Stimulated activated naive CD8-positive, alpha-beta T cell treated with anti-CD3 and anti-CD28 coated beads, Interleukin-15, Interleukin-2, amounts not matched to agents 100 ng/mL and 50 ng/mL, for 24 hours (primary cell): Measurements from ENCODE around the gene DNAJB14.

ENCODE experiments used
- H3K27ac Mint-ChIP-seq: one replicate; pipeline ENCODE4 v1.8.0; 2021; ENCODE audit warnings: mild to moderate bottlenecking, mixed read lengths
- H3K27me3 Mint-ChIP-seq: one replicate; pipeline ENCODE4 v1.8.0; 2021; ENCODE audit warnings: mixed read lengths
- H3K36me3 Mint-ChIP-seq: one replicate; pipeline ENCODE4 v1.8.0; 2021; ENCODE audit warnings: low read depth, mixed read lengths
- H3K4me1 Mint-ChIP-seq: one replicate; pipeline ENCODE4 v1.8.0; 2021; ENCODE audit warnings: low read depth, mixed read lengths
- H3K4me3 Mint-ChIP-seq: one replicate; pipeline ENCODE4 v1.8.0; 2021; ENCODE audit warnings: mild to moderate bottlenecking, mixed read lengths
- H3K9me3 Mint-ChIP-seq: one replicate; pipeline ENCODE4 v1.8.0; 2021; ENCODE audit warnings: mixed read lengths

Gene DNAJB14

DNA sequence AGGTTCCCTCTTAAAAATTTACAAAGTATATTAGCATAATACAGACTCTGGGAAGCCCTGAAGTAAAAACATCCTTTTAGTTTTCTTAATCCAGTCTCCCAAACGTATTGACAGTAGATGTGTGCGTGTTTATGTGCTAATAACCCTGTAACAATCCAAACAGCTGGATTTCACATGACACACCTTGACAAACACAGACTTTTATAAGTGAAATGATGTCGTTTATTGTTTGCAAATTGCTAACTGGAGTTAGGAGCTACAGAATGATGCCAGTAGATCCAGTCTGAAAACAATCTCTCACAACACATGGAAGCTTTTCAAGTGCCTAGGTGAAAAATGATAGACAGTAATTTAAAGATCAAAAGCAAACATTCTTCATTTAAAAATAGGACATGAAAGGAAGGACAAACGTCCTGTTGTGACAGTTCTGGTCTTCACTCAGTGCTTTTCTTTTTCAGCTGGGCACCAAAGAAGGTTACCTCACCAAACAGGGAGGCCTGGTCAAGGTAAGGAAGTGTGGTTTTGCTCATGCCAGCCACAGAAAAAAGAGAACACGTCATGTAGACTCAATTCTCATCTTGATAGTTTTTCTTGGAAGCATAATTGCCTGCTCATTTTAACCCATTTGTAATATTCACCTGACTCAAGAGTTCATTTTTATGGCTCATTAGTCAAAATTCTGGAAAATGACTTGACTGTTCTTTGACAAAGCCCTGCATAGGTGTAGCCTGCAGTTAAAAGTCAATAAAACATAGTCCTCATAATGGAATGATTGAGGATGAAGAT is 85.1 kb downstream of the DNAJB14 start:
- peak overlapping the region; percentile 20 for H3K4me3 Mint-ChIP-seq
- no peaks in the 10 kb centered on the region for H3K27me3 Mint-ChIP-seq
- peaks cover 53% of the 10 kb centered on the region for H3K4me1 Mint-ChIP-seq
- peak overlapping the region; percentile 78 for H3K27ac Mint-ChIP-seq
- no peaks in the 10 kb centered on the region for H3K9me3 Mint-ChIP-seq
- H3K36me3 Mint-ChIP-seq, result peaks cover 57% of the 10 kb centered on the region

DNA sequence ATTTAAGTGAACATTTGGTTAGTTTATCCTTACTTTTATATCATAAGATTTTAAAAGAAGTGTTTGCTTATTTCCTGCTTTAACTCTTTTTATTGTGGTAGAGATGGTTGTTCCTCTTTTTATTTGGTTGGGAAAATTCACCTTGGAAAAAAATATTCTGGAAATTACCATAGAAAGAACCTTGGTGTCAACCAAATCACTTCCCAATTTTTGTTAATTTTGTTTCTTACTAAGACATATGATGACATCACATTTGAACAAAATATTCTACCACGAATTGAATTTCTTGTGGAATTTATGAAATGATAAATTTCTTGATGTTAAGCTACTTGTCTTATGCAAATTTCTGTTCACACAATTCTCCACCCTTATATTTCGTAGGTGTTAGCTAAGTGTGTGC is 85.9 kb downstream of the DNAJB14 start:
- no peak overlapping the region for H3K4me3 Mint-ChIP-seq
- H3K9me3 Mint-ChIP-seq, result no peaks in the 10 kb centered on the region
- H3K36me3 Mint-ChIP-seq, result peaks cover 58% of the 10 kb centered on the region
- peaks cover 61% of the 10 kb centered on the region for H3K4me1 Mint-ChIP-seq
- H3K27me3 Mint-ChIP-seq, result no peaks in the 10 kb centered on the region
- peak overlapping the region; percentile 26 for H3K27ac Mint-ChIP-seq

DNA sequence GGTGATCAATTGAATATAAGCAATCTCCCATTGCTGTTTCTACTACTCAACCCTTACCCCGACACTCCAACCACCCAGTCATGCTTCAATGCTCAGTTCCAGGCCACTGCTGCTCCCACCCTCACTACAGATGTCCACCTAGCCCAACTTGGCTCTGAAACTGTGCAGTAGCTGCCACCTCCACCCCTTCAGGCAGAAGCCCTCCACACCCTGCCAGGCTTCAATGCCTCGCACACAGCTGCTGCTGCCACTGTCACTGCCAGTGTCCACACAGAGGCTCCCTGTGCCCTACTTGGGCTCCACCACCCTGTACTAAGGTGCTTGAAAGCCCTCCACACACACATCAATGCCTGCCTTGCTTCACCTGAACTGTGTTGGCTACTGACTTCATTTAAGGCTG is 86.8 kb downstream of the DNAJB14 start:
- Mint-ChIP-seq H3K27ac (peak overlapping the region; percentile 2), H3K4me3 (no peak overlapping the region), H3K27me3 (no peaks in the 10 kb centered on the region), H3K36me3 (peaks cover 59% of the 10 kb centered on the region), H3K4me1 (peaks cover 70% of the 10 kb centered on the region), H3K9me3 (no peaks in the 10 kb centered on the region)

DNA sequence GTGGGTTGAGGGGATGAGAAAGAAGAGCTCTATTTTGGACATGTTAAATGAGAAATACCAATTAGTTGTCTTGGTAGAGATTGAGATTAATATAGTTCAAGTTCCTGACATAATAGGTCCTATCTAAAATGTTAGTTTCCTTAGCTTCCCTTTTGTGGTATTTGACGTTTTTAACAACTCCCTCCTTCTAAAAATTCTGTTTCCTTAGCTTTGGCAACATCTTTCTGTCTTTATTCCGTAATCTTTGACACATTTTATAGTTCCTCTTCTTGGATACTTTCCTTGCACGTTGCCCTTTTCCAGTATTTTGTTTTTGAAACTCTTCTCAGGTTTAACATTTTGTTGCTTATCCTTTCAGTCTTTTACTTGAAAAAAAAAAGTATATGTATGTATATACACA is 89.1 kb downstream of the DNAJB14 start:
- Mint-ChIP-seq H3K27ac (peak overlapping the region; percentile 96), H3K4me3 (peak overlapping the region; percentile 71), H3K9me3 (no peaks in the 10 kb centered on the region), H3K4me1 (peaks cover 90% of the 10 kb centered on the region), H3K36me3 (peaks cover 59% of the 10 kb centered on the region), H3K27me3 (no peaks in the 10 kb centered on the region)

DNA sequence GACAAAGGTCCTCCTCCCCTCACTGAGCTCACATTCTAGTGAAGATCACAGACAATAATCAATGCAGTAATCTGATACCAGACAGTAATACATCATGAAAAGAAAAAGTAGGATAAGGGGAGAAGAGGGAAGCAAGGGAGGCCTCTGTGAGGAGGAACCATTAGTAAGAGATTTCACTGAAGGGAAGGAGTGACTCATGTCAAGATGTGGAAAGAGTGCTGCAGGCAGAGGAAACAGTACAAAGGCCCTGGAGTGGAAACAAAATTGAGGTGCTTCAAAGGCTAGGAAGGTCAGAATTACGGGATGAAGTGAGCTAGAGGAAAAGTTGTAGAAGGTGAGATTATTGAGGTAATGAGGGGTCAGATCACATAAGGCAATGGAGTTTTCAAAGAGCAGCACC is 90.3 kb downstream of the DNAJB14 start:
- Mint-ChIP-seq H3K4me1 (peaks cover 89% of the 10 kb centered on the region), H3K27me3 (no peaks in the 10 kb centered on the region), H3K9me3 (no peaks in the 10 kb centered on the region), H3K4me3 (peak overlapping the region; percentile 71), H3K36me3 (peaks cover 51% of the 10 kb centered on the region), H3K27ac (peak overlapping the region; percentile 96)

DNA sequence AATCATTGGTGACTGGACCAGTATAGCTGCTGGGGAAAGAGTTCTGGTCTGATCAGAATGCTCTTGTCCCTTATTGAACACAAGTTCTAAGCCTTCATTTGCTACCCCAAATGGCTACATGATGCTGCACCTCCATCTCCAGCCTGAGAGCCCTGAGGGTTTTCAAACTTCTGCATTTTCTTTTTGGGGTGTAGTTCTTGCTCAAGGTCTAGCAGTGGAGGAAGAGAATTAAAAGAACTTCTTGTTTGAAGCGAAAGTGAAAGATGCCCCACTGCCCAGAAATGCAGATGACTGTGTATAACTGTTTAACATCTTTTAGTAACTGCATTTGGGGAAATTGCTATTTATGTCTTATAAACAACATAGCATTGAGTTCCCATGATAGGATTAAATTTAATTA is 90.7 kb downstream of the DNAJB14 start:
- Mint-ChIP-seq H3K9me3 (no peaks in the 10 kb centered on the region), H3K27ac (peak overlapping the region; percentile 70), H3K4me3 (peak overlapping the region; percentile 51), H3K27me3 (no peaks in the 10 kb centered on the region), H3K36me3 (peaks cover 51% of the 10 kb centered on the region), H3K4me1 (peaks cover 89% of the 10 kb centered on the region)

DNA sequence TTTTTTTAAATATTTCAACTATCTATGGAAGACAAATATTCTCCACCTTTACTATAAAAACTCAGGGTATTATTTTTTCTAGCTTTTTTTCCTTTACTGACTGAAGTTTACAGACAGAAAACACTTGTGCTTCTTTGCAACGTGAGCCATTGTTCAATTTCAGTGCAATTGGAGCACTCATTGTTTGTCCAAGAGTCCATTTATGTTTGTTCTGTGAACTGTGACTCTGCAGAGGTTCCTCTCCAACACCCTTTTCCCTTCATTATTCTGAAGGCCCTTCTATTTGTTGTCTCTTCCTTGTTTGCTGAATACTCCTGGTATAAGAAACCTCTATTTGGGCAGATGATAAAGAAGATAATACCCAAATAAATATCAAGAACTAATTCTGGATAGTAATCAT is 92.4 kb downstream of the DNAJB14 start:
- H3K36me3 Mint-ChIP-seq, result peaks cover 50% of the 10 kb centered on the region
- no peak overlapping the region for H3K4me3 Mint-ChIP-seq
- no peak overlapping the region for H3K27ac Mint-ChIP-seq
- no peaks in the 10 kb centered on the region for H3K27me3 Mint-ChIP-seq
- peaks cover 87% of the 10 kb centered on the region for H3K4me1 Mint-ChIP-seq
- H3K9me3 Mint-ChIP-seq, result no peaks in the 10 kb centered on the region

DNA sequence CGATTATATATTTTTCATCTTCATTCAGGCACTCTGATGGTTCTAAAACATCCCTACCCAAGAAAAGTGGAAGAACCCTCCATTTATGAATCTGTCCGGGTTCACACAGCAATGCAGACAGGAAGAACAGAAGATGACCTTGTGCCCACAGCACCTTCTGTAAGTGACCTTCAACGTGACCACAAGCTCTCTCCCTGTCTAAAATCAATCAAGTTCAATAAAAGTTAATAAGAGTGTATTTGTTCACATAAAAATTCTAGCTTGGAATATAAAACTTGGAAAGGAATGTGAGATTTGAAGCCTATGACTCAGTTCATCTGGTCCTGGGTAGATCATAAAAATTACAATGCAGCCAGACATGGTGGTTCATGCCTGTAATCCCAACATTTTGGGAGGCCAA is 93.2 kb downstream of the DNAJB14 start:
- Mint-ChIP-seq H3K4me3 (no peak overlapping the region), H3K9me3 (no peaks in the 10 kb centered on the region), H3K4me1 (peaks cover 91% of the 10 kb centered on the region), H3K27me3 (no peaks in the 10 kb centered on the region), H3K36me3 (peaks cover 49% of the 10 kb centered on the region), H3K27ac (peak overlapping the region; percentile 96)

DNA sequence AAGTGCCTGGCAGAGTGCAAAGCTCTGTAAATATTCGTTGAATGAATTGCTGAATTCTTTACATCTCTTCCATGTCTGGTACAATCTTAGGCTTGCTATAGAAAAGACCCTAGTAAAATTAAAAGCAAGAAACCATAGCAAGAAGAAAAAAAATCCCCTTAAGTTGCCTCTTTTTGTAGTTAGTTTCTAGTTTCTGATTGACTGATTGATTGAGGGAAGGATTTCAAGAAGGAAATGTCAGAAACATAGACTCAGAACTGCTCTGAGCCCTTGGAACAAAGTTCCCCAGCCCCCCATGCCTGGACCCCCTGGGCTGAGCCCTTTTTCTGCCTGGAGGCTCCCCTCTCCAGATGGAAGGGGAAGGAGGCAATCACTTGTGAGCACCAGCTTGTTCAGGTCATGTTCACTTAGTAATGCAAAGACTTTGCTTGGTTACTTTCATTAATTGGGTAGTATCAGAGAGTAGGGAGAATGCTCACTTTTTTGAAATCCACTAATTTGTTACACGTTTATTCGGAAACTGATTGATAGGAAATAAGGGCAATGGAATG is 94.1 kb downstream of the DNAJB14 start:
- Mint-ChIP-seq H3K27me3 (no peaks in the 10 kb centered on the region), H3K9me3 (no peaks in the 10 kb centered on the region), H3K27ac (peak overlapping the region; percentile 96), H3K4me1 (peaks cover 93% of the 10 kb centered on the region), H3K36me3 (peaks cover 47% of the 10 kb centered on the region), H3K4me3 (peak overlapping the region; percentile 57)

DNA sequence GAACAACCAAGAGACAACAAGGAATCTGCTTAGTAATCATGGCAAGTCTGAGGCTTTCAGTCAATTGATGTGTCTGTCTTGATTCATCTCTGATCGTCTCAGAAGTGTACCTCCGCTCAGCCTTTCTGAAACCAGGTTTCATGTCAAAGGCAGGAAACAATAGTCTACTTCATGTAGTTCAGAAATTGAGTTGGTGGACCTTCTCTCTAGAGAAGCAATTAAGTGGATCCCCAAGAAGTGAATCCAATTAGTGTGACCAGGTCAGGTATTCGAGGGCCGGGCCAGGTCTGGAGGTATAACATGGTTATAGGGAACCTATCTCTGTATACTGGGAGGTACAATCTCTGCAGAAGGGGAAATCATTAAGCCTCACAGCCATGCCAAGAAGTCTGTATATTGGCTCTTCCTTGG is 97.8 kb downstream of the DNAJB14 start:
- H3K4me1 Mint-ChIP-seq, result peaks cover 91% of the 10 kb centered on the region
- H3K9me3 Mint-ChIP-seq, result no peaks in the 10 kb centered on the region
- peak overlapping the region; percentile 95 for H3K27ac Mint-ChIP-seq
- peaks cover 44% of the 10 kb centered on the region for H3K36me3 Mint-ChIP-seq
- peak overlapping the region; percentile 32 for H3K4me3 Mint-ChIP-seq
- H3K27me3 Mint-ChIP-seq, result no peaks in the 10 kb centered on the region

DNA sequence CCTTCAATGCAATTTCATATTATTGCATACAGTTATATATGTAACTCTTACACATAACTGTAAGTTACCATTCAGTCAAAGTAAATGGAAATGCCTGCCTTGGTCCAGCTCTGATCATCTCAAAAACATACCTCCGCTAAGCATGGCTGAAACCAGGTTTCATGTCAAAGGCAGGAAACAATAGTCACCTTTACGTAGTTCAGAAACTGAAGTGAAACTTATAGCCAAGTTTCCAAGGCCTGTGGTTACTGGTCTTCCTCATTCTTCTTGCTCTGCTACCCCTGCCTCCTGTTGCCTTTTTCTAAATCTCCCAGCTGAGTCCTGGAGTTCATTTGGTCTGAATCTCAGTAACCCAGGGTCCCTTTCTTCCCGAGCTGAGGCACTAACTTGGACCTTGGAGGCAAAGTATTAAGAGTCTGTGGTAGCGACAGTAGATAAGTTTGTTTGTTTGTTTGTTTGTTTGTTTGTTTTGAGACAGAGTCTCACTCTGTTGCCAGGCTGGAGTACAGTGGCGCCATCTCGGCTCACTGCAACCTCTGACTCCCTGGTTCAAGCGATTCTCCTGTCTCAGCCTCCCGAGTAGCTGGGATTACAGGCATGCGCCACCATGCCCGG is 98.9 kb downstream of the DNAJB14 start:
- Mint-ChIP-seq H3K9me3 (no peaks in the 10 kb centered on the region), H3K4me1 (peaks cover 79% of the 10 kb centered on the region), H3K27ac (peak overlapping the region; percentile 95), H3K27me3 (no peaks in the 10 kb centered on the region), H3K36me3 (peaks cover 47% of the 10 kb centered on the region), H3K4me3 (peak overlapping the region; percentile 53)

DNA sequence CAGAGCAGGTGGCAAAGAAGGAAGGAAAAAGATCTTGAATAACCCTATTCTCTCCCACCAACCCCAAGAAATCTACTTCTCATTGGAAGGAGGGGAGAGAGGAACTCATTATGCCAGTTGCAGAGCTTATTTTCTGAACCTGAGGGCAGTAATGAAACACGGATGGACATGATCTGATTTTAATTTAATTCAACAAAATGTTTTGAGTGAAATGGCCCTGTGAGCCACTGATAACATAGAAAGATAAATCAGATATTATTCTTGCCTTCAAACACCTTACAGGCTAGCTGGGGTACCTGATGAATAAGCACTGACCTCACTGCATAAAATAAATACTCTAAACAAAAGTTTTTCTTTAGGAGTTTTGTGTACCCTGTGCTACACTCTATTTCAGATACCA is 99.5 kb downstream of the DNAJB14 start:
- H3K27ac Mint-ChIP-seq, result peak overlapping the region; percentile 95
- H3K36me3 Mint-ChIP-seq, result peaks cover 48% of the 10 kb centered on the region
- H3K27me3 Mint-ChIP-seq, result no peaks in the 10 kb centered on the region
- H3K9me3 Mint-ChIP-seq, result no peaks in the 10 kb centered on the region
- peak overlapping the region; percentile 53 for H3K4me3 Mint-ChIP-seq
- H3K4me1 Mint-ChIP-seq, result peaks cover 74% of the 10 kb centered on the region
